A673 (cell line): ENCODE measurements around the gene USHBP1. TPM values are rescaled to one million over a fixed set of nuclear protein-coding genes. Genes with fewer than 3 reads are reported as not detected.

Experiments
- BruUV-seq: library from RNA; stranded (reverse); fragments of 400-500 nt; replicated peaks from 2 replicates; lab custom pipeline; 2021; lab: Mats Ljungman, UMichigan
- CTCF ChIA-PET: fragments of 300-600 bp; sonication (Branson Sonifier 250); formaldehyde crosslinking; loops from one replicate; lab custom pipeline; 2022; ENCODE audit warnings: antibody characterized with exemption; lab: Charles Lee
- POLR2A ChIA-PET: fragments of 300-600 bp; sonication (Branson Sonifier 250); formaldehyde crosslinking; loops from one replicate; lab custom pipeline; 2022; ENCODE audit warnings: antibody characterized with exemption; ENCODE audit not compliant: low non-redundant PET; lab: Charles Lee
- DNase-seq: peaks from one replicate; pipeline ENCODE4 v3.0.0-alpha.2; 2015; ENCODE audit warnings: low spot score
- H3K27ac ChIP-seq: fragments of 200-600 bp; sonication (generic); 2 replicates; pipeline ENCODE4 v1.5.1; 2016; ENCODE audit warnings: mixed run types, low read depth, mild to moderate bottlenecking, mixed read lengths, antibody characterized with exemption, low read length; ENCODE audit not compliant: poor library complexity, severe bottlenecking
- H3K27me3 ChIP-seq: fragments of 200-600 bp; sonication (generic); replicated peaks from 2 replicates; pipeline ENCODE4 v1.6.1; 2017; ENCODE audit warnings: mixed run types, low read depth, mild to moderate bottlenecking, mixed read lengths, antibody characterized with exemption, low read length; ENCODE audit not compliant: insufficient read depth, poor library complexity
- H3K36me3 ChIP-seq: fragments of 200-600 bp; sonication (generic); 2 replicates; pipeline ENCODE4 v1.6.1; 2016; ENCODE audit warnings: mixed run types, mild to moderate bottlenecking, mixed read lengths, antibody characterized with exemption, low read length; ENCODE audit not compliant: insufficient read depth, poor library complexity, severe bottlenecking
- H3K4me1 ChIP-seq: fragments of 200-600 bp; sonication (generic); 2 replicates; pipeline ENCODE4 v1.6.1; 2017; ENCODE audit warnings: mixed run types, mild to moderate bottlenecking, mixed read lengths, antibody characterized with exemption, low read length; ENCODE audit not compliant: insufficient read depth, poor library complexity, severe bottlenecking
- H3K4me3 ChIP-seq: fragments of 200-600 bp; sonication (generic); 2 replicates; pipeline ENCODE4 v1.5.1; 2016; ENCODE audit warnings: low read depth, mixed run types, mild to moderate bottlenecking, mixed read lengths, low read length; ENCODE audit not compliant: poor library complexity, severe bottlenecking
- H3K9me3 ChIP-seq: fragments of 200-600 bp; sonication (generic); 2 replicates; pipeline ENCODE4 v1.6.1; 2016; ENCODE audit warnings: mixed run types, low read depth, mild to moderate bottlenecking, mixed read lengths, antibody characterized with exemption, low read length; ENCODE audit not compliant: poor library complexity, severe bottlenecking
- CTCF ChIP-seq: fragments of 300-800, 200-600 bp; sonication (generic); conservative IDR thresholded peaks from 2 replicates; pipeline ENCODE4 v1.5.1; 2017; ENCODE audit warnings: low read depth, mild to moderate bottlenecking, antibody characterized with exemption, low read length, moderate library complexity, mixed read lengths
- EZH2 ChIP-seq: fragments of 200-600 bp; sonication (generic); IDR thresholded peaks from 2 replicates; pipeline ENCODE4 v1.6.1; 2017; ENCODE audit warnings: borderline replicate concordance, low read depth, mild to moderate bottlenecking, mixed read lengths, antibody characterized with exemption, low read length; ENCODE audit not compliant: poor library complexity, severe bottlenecking
- intact Hi-C: fragments of 100-400 bp; cut with micrococcal nuclease; formaldehyde crosslinking; loops from one replicate; pipeline ENCODE4 v1.10.0; 2022; ENCODE audit not compliant: unreplicated experiment
- total RNA-seq: library from RNA; stranded (reverse); gene quantifications from 2 replicates; pipeline ENCODE4 v1.2.3, GENCODE V29; 2021

The USHBP1 gene
- total RNA-seq, 1 experiment from 2014 or later = not detected

GRCh38 chr19:17294051-17294891, 29.7 kb upstream of the USHBP1 start:
- peaks cover 15% of the 10 kb centered on the region for H3K36me3 ChIP-seq
- peaks cover 8% of the 10 kb centered on the region for H3K4me1 ChIP-seq
- H3K9me3 ChIP-seq = no peaks in the 10 kb centered on the region
- no TSS peak for BruUV-seq
- H3K4me3 ChIP-seq = no peak overlapping the region
- intact Hi-C loops = no loop called here
- no peak overlapping the region for H3K27ac ChIP-seq
- TF ChIP-seq EZH2 = no peak
- no peak for TF ChIP-seq CTCF
- CTCF ChIA-PET = interaction anchor here (0.5 to 1.0 kb wide), 2 partner anchors 92 to 200 kb away, joined by 3 to 4 read pairs; no protein-coding TSS in a partner anchor
- H3K27me3 ChIP-seq = no peaks in the 10 kb centered on the region
- DNase-seq = no peak
- POLR2A ChIA-PET = no interaction called here

GRCh38 chr19:17293605-17294004, 29.1 kb upstream of the USHBP1 start:
- Histone ChIP-seq H3K4me3 (no peak overlapping the region), H3K27me3 (no peaks in the 10 kb centered on the region), H3K9me3 (no peaks in the 10 kb centered on the region), H3K36me3 (peaks cover 14% of the 10 kb centered on the region), H3K27ac (no peak overlapping the region), H3K4me1 (peaks cover 8% of the 10 kb centered on the region)
- ChIA-PET CTCF (interaction anchor here (0.7 to 0.8 kb wide), 2 partner anchors 13 to 93 kb away, joined by 4 to 9 read pairs; no protein-coding TSS in a partner anchor), POLR2A (no interaction called here)
- BruUV-seq = TSS peak; percentile 60
- intact Hi-C loops = loop anchor here (1.0 kb wide), 1 partner anchor 93 kb away; no protein-coding TSS in a partner anchor
- no peak for DNase-seq
- no peak for TF ChIP-seq CTCF
- no peak for TF ChIP-seq EZH2

- no peaks in the 10 kb centered on the region for H3K27me3 ChIP-seq
- intact Hi-C loops = loop anchor here (1.0 kb wide), 1 partner anchor 94 kb away; no protein-coding TSS in a partner anchor
- peak; percentile 95 for DNase-seq
- H3K9me3 ChIP-seq = no peaks in the 10 kb centered on the region
- H3K36me3 ChIP-seq = peaks cover 8% of the 10 kb centered on the region
- TF ChIP-seq CTCF (peak; percentile 77), EZH2 (no peak)
- BruUV-seq = no TSS peak
- CTCF ChIA-PET = interaction anchor here (0.7 to 0.8 kb wide), 2 partner anchors 14 to 94 kb away, joined by 4 to 9 read pairs; no protein-coding TSS in a partner anchor
- H3K4me3 ChIP-seq = peak overlapping the region; percentile 54
- POLR2A ChIA-PET = no interaction called here
- H3K27ac ChIP-seq = peak overlapping the region; percentile 21
- peaks cover 8% of the 10 kb centered on the region for H3K4me1 ChIP-seq
Observed at GRCh38 chr19:17292301-17293074, 27.9 kb upstream of the USHBP1 start.
